K562 (cell line): ENCODE results near the gene FAM177B. TPM values are rescaled to one million over a fixed set of nuclear protein-coding genes. Genes with fewer than 3 reads are reported as not detected.

ENCODE experiments used
- DNMT1 ChIP-seq: fragments of 450-650 bp; IDR thresholded peaks from 2 replicates; pipeline ENCODE4 v1.6.1; 2016; ENCODE audit warnings: antibody characterized with exemption, mild to moderate bottlenecking
- HLTF ChIP-seq: fragments of 450-650 bp; IDR thresholded peaks from 2 replicates; pipeline ENCODE4 v1.6.1; 2016
- HMG20B ChIP-seq: fragments of 250-450 bp; sonication (Bioruptor Pico); IDR thresholded peaks from 2 replicates; pipeline ENCODE4 v1.5.0; 2021; ENCODE audit warnings: mild to moderate bottlenecking
- HSF4 ChIP-seq: fragments of 250-450 bp; sonication (Bioruptor Pico); IDR thresholded peaks from 2 replicates; pipeline ENCODE4 v2.1.2; 2022; ENCODE audit warnings: mild to moderate bottlenecking, moderate library complexity, borderline replicate concordance
- IFI16 ChIP-seq: fragments of 250-450 bp; sonication (Bioruptor Pico); IDR thresholded peaks from 2 replicates; pipeline ENCODE4 v2.1.2; 2022; ENCODE audit warnings: mild to moderate bottlenecking, inconsistent platforms
- JUN ChIP-seq, 2 experiments: sonication (generic) in 1 of 2; formaldehyde crosslinking in 1 of 2; IDR thresholded peaks; 2 replicates each; pipeline versions ENCODE4 v1.6.1 to v1.8.0; 2012 to 2022; ENCODE audit warnings: borderline replicate concordance in 2 of 2, mild to moderate bottlenecking in 2 of 2, improper control_type of control experiment in 1 of 2, low read depth in 1 of 2, low read length in 1 of 2, missing genetic modification reagents in 1 of 2
- KDM1A ChIP-seq, 2 experiments: fragments of 450-650 bp; IDR thresholded peaks; 2 replicates each; pipeline ENCODE4 v1.6.1; 2016; ENCODE audit warnings: mild to moderate bottlenecking in 2 of 2
- PML ChIP-seq: IDR thresholded peaks from 2 replicates; pipeline ENCODE4 v1.6.1; 2012; ENCODE audit warnings: low read length, inconsistent platforms
- POLR2A ChIP-seq: fragments of 450-650 bp; conservative IDR thresholded peaks from 2 replicates; pipeline ENCODE4 v1.6.1; 2016
- POU5F1 ChIP-seq: fragments of 150-350 bp; IDR thresholded peaks from 2 replicates; pipeline ENCODE4 v1.6.1; 2014; ENCODE audit warnings: borderline replicate concordance, low read length, low read depth, mild to moderate bottlenecking; ENCODE audit not compliant: partially characterized antibody
- PTTG1 ChIP-seq: fragments of 450-650 bp; IDR thresholded peaks from 2 replicates; pipeline ENCODE4 v1.6.1; 2016; ENCODE audit warnings: low read depth, mild to moderate bottlenecking, missing genetic modification characterization, missing compliant biosample characterization
- RFX5 ChIP-seq: IDR thresholded peaks from 2 replicates; pipeline ENCODE4 v1.6.1; 2011; ENCODE audit warnings: low read depth, mild to moderate bottlenecking, improper control_type of control experiment, low read length
- TBL1XR1 ChIP-seq, 2 experiments: IDR thresholded peaks; 2 replicates each; pipeline ENCODE4 v1.6.1; 2012; ENCODE audit warnings: improper control_type of control experiment in 2 of 2, low read length in 2 of 2, mild to moderate bottlenecking in 1 of 2
- TCF7L2 ChIP-seq: fragments of 150-350 bp; IDR thresholded peaks from 2 replicates; pipeline ENCODE4 v1.6.1; 2016; ENCODE audit warnings: low read depth, mild to moderate bottlenecking, low read length, moderate library complexity
- ZEB2 ChIP-seq: fragments of 450-650 bp; IDR thresholded peaks from 2 replicates; pipeline ENCODE4 v1.6.1; 2016
- ZNF121 ChIP-seq: sonication (generic); formaldehyde crosslinking; conservative IDR thresholded peaks from 2 replicates; pipeline ENCODE4 v1.8.0; 2022; ENCODE audit warnings: missing genetic modification reagents
- ZNF175 ChIP-seq: fragments of 200-800 bp; sonication (Bioruptor generic); IDR thresholded peaks from 2 replicates; pipeline ENCODE4 v1.6.1; 2016; ENCODE audit warnings: low read depth, mild to moderate bottlenecking, missing genetic modification characterization, missing compliant biosample characterization
- ZNF3 ChIP-seq: fragments of 250-450 bp; sonication (Bioruptor Pico); IDR thresholded peaks from 2 replicates; pipeline ENCODE4 v1.5.0; 2021; ENCODE audit warnings: mild to moderate bottlenecking, moderate library complexity
- ZNF384 ChIP-seq: IDR thresholded peaks from 2 replicates; pipeline ENCODE4 v1.6.1; 2012; ENCODE audit warnings: low read depth, low read length, improper control_type of control experiment
- polyA plus RNA-seq, 8 experiments: library from polyadenylated mRNA; depleted of rRNA in 4 of 8; stranded (reverse) in 5 of 8; unstranded in 3 of 8; fragments of >200 nt; fragmentation: Nextera tagmentation in 2 of 8; fragmentation: Illumina TruSeq in 1 of 8; extraction: Ambion mirVana in 2 of 8; extraction: Trizol in 1 of 8; gene quantifications; 2 replicates each; pipeline versions ENCODE4 v1.2.1 to v1.2.3, GENCODE V29; 2011 to 2014; ENCODE audit warnings: inconsistent platforms in 1 of 8, missing spikeins in 1 of 8
- total RNA-seq, 7 experiments: library from RNA; depleted of rRNA in 6 of 7; stranded (reverse); fragments of >200 nt in 6 of 7; fragmentation: Illumina TruSeq in 2 of 7; extraction: Trizol in 2 of 7; gene quantifications; 2 replicates each; pipeline versions ENCODE4 v1.2.1 to v1.2.3, GENCODE V29; 2011 to 2021; ENCODE audit warnings: low replicate concordance in 1 of 7
- TF ChIP-seq, protein P1 (sequence below): fragments of 450-650 bp; IDR thresholded peaks from 2 replicates; pipeline ENCODE4 v1.6.1; 2016; ENCODE audit warnings: mild to moderate bottlenecking
- TF ChIP-seq, protein P2 (sequence below): sonication (generic); formaldehyde crosslinking; IDR thresholded peaks from 2 replicates; pipeline ENCODE4 v1.8.0; 2022; ENCODE audit warnings: mild to moderate bottlenecking, low read depth, missing genetic modification reagents
- TF ChIP-seq, protein P3 (sequence below): fragments of 250-450 bp; sonication (Bioruptor Pico); IDR thresholded peaks from 2 replicates; pipeline ENCODE4 v1.5.1; 2021; ENCODE audit warnings: mild to moderate bottlenecking
- TF ChIP-seq, protein P4 (sequence below): fragments of 450-650 bp; IDR thresholded peaks from 2 replicates; pipeline ENCODE4 v1.6.1; 2017; ENCODE audit warnings: mild to moderate bottlenecking, moderate library complexity

Gene FAM177B
- total and polyA plus RNA-seq, 9 of the 15 experiments (the other 6 are each of a cell fraction or from before 2014, with no cell fraction given): not detected

DNA sequence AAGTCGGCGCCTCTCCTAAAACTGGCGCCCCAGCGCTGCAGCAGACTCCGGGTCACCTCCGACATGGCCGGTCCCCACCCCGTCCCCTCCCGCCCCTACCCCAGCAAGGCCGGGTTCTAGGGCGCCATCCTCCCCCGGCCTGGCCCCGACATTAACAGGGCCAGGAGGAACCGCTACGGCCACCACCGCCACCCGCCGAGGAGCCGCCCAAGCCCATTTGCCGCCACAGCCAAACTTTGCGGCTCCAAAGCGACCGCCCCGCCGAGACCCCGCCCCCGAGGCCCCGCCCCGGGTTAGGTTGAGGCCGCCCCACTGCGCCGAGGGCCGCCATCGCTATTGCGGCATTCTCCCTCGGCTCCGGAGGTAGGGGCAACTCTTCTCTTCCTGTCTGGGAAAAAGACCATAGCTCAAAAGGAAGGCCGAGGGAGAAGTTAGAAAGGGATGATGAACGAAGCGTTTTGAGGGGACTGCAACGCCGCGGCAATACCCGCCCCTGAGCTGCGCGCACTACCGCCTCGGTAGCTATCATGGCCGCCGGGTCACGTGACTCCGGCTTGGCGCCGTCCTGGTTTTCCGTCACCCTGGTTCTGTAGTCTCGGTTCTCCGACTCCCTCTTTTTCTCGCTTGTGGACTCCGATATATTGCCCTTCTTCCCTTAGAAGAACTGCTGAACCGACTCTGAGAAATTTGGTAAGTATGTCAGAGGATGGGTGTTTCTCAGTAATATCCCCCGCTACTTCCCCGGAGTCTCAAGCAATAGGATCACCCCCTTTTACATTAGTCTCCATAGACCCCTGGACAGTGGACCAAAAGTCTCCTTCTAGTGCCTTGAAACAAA lies 24.5 kb upstream of the FAM177B start, which contains the start of the genes AIDA and BROX (continued):
- peak; percentile 92 for TF ChIP-seq ZNF175
- TF ChIP-seq POU5F1: no peak
- no peak for TF ChIP-seq PTTG1 (tag)
- TF ChIP-seq ZNF384: no peak
- TF ChIP-seq, protein P1, sequence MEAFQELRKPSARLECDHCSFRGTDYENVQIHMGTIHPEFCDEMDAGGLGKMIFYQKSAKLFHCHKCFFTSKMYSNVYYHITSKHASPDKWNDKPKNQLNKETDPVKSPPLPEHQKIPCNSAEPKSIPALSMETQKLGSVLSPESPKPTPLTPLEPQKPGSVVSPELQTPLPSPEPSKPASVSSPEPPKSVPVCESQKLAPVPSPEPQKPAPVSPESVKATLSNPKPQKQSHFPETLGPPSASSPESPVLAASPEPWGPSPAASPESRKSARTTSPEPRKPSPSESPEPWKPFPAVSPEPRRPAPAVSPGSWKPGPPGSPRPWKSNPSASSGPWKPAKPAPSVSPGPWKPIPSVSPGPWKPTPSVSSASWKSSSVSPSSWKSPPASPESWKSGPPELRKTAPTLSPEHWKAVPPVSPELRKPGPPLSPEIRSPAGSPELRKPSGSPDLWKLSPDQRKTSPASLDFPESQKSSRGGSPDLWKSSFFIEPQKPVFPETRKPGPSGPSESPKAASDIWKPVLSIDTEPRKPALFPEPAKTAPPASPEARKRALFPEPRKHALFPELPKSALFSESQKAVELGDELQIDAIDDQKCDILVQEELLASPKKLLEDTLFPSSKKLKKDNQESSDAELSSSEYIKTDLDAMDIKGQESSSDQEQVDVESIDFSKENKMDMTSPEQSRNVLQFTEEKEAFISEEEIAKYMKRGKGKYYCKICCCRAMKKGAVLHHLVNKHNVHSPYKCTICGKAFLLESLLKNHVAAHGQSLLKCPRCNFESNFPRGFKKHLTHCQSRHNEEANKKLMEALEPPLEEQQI: no peak
- no peak for TF ChIP-seq ZNF3 (CRISPR knock-in tag)
- peak in 1 of 2 experiments; percentile 29; a peak in 1 of 4 replicates for TF ChIP-seq TBL1XR1 (IDR thresholded peaks at IDR 0.05; ENCODE audit: low read length in 2 of 2)
- TF ChIP-seq, protein P2, sequence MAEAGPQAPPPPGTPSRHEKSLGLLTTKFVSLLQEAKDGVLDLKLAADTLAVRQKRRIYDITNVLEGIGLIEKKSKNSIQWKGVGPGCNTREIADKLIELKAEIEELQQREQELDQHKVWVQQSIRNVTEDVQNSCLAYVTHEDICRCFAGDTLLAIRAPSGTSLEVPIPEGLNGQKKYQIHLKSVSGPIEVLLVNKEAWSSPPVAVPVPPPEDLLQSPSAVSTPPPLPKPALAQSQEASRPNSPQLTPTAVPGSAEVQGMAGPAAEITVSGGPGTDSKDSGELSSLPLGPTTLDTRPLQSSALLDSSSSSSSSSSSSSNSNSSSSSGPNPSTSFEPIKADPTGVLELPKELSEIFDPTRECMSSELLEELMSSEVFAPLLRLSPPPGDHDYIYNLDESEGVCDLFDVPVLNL (CRISPR knock-in tag): no peak; the same call in 1 of the 2 replicates
- no peak for TF ChIP-seq TCF7L2
- no peak for TF ChIP-seq POLR2A
- peak; percentile 45; the same call in 1 of the 2 replicates for TF ChIP-seq HSF4 (CRISPR knock-in tag)
- no peak for TF ChIP-seq HLTF
- no peak for TF ChIP-seq PML
- no peak for TF ChIP-seq JUN (IDR thresholded peaks at IDR 0.05; ENCODE audit: borderline replicate concordance, low read depth, low read length)
- no peak for TF ChIP-seq JUN (CRISPR knock-in tag; IDR thresholded peaks at IDR 0.05; ENCODE audit: borderline replicate concordance)
- TF ChIP-seq DNMT1: no peak
- TF ChIP-seq, protein P3, sequence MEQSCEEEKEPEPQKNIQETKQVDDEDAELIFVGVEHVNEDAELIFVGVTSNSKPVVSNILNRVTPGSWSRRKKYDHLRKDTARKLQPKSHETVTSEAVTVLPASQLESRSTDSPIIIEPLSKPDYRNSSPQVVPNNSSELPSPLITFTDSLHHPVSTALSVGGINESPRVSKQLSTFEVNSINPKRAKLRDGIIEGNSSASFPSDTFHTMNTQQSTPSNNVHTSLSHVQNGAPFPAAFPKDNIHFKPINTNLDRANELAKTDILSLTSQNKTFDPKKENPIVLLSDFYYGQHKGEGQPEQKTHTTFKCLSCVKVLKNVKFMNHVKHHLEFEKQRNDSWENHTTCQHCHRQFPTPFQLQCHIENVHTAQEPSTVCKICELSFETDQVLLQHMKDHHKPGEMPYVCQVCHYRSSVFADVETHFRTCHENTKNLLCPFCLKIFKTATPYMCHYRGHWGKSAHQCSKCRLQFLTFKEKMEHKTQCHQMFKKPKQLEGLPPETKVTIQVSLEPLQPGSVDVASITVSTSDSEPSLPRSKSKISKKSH (CRISPR knock-in tag): no peak
- TF ChIP-seq, protein P4, sequence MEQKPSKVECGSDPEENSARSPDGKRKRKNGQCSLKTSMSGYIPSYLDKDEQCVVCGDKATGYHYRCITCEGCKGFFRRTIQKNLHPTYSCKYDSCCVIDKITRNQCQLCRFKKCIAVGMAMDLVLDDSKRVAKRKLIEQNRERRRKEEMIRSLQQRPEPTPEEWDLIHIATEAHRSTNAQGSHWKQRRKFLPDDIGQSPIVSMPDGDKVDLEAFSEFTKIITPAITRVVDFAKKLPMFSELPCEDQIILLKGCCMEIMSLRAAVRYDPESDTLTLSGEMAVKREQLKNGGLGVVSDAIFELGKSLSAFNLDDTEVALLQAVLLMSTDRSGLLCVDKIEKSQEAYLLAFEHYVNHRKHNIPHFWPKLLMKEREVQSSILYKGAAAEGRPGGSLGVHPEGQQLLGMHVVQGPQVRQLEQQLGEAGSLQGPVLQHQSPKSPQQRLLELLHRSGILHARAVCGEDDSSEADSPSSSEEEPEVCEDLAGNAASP: no peak
- 0 out of 2 replicates have a peak, but pooled peaks have one; percentile 38 for TF ChIP-seq HMG20B (CRISPR knock-in tag)
- no peak for TF ChIP-seq ZEB2
- TF ChIP-seq ZNF121 (CRISPR knock-in tag): no peak
- no peak for TF ChIP-seq IFI16 (CRISPR knock-in tag)
- no peak for TF ChIP-seq RFX5
- no peak for TF ChIP-seq KDM1A (IDR thresholded peaks at IDR 0.05)
